GM19239 (cell line): ENCODE measurements around the gene EPX.
A peak's percentile ranks its signal among the peaks of the same experiment; 100 is the strongest.
"Not testable (repeated sequence)": the region's sequence is repeated elsewhere in the genome, so short reads cannot be mapped to it uniquely, and the experiment has no call there.

Experiments used
- DNase-seq: peaks from one replicate; pipeline ENCODE4 v3.0.0; 2011; ENCODE audit warnings: low spot score; ENCODE audit not compliant: insufficient read length
- FAIRE-seq: peaks from 2 replicates; lab custom pipeline; 2011; peaks lifted over from hg19 to GRCh38; lab: Jason Lieb, UNC

EPX gene, protein sequence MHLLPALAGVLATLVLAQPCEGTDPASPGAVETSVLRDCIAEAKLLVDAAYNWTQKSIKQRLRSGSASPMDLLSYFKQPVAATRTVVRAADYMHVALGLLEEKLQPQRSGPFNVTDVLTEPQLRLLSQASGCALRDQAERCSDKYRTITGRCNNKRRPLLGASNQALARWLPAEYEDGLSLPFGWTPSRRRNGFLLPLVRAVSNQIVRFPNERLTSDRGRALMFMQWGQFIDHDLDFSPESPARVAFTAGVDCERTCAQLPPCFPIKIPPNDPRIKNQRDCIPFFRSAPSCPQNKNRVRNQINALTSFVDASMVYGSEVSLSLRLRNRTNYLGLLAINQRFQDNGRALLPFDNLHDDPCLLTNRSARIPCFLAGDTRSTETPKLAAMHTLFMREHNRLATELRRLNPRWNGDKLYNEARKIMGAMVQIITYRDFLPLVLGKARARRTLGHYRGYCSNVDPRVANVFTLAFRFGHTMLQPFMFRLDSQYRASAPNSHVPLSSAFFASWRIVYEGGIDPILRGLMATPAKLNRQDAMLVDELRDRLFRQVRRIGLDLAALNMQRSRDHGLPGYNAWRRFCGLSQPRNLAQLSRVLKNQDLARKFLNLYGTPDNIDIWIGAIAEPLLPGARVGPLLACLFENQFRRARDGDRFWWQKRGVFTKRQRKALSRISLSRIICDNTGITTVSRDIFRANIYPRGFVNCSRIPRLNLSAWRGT

GRCh38 chr17:58192612-58193011, at the start of gene EPX:
Gene EPX (plus strand): TSS chr17:58192726. CDS start chr17:58192847, 121 bp downstream.
- DNase-seq (no peak), FAIRE-seq (no peak)

GRCh38 chr17:58143335-58143734, 49.2 kb upstream of the EPX start:
- FAIRE-seq, DNase-seq: not testable (repeated sequence)

DNA sequence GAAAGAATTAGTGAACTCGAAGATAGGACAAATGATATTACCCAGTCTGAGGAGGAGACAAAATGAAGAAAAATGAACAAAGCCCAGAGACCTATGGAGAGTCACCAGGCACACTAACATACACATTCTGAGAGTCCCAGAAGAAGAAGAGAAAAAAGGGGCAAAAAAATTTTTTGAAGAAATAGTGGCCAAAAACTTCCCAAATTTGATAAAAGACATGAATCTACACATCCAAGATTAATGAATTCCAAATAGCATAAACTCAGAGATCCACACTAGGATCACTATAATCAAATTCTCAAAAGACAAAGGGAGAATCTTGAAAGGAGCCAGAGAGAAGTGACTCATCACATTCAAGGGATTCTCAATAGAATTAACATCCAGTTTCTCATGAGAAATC, 47.7 kb upstream of the EPX start:
- DNase-seq (no peak), FAIRE-seq (no peak)

DNA sequence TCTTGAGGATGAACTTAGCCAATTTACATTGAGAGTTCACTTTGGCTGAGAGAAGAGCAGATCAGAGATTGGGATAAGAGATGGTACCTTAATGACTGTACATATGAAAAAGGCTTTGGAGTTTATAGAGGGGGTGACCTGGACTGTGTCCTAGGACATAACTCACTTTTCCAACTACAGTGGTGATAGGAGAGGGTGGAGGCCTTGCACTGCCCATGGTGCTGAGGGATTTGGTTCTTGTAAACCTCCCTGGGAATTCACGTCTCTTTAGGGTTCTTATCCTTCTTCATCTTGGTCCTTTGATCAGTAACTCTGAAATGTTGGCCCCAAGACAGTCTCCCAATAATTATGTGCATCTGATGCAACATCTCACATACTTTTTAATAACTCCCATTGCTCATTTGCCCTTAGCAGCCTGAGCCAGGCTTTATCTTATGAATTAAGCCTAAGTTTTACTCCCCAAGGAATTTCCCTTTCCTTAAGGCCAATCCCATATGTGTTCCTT, 44.5 kb upstream of the EPX start, which contains the start of gene OR4D1:
Gene OR4D1, plus strand, starts transcription at position 455 of the 505 bp plus-strand sequence. CDS start 6,770 bp downstream, outside the sequence.
- DNase-seq (no peak), FAIRE-seq (no peak)

- DNase-seq (no peak), FAIRE-seq (no peak)
Measured at GRCh38 chr17:58148609-58149008, 43.9 kb upstream of the EPX start.

DNA sequence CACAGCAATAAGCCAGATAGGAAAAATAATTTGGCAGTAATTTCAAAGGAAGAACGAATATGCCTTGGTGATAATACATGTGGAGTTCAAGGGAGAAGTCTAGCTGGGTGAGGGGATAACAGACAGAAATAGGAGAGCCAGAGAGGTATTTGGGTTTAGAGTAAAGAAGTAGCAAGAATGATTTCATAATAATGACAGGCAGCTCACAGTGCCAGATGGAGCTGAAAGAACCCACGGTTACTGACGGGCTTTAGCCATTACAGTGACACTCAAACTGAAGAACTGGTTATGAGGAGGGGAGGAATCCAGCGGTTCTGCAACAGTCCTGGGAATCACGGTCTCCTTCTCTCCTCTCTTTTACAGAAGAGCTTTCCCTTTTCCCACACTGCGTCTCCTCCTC, 42.1 kb upstream of the EPX start:
- DNase-seq (no peak), FAIRE-seq (no peak)

- no peak for FAIRE-seq
- no peak for DNase-seq
Measured at GRCh38 chr17:58153046-58153445, 39.5 kb upstream of the EPX start.

DNA sequence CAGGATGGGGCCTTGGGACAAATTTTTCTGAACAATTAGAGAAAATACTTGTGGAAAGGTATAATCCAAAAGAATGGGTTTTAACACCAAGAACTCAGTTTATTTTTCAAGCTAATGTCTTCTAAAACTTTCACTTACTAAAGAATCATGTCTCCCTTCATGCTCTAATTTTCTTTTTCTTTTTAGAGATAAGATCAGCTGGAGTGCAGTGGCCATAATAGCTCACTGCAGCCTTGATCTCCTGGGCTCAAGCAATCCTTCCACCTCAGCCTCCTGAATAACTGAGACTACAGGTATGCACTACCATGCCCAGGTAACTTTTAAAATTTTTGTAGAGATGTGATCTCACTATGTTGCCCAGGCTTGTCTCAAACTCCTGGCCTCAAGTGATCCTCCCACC, 38.9 kb upstream of the EPX start:
- DNase-seq (no peak), FAIRE-seq (no peak)

- FAIRE-seq (no peak), DNase-seq (no peak)
Measured at GRCh38 chr17:58156839-58157803, 35.4 kb upstream of the EPX start.

GRCh38 chr17:58158181-58158580, 34.3 kb upstream of the EPX start:
- DNase-seq, result no peak
- FAIRE-seq, result no peak

DNA sequence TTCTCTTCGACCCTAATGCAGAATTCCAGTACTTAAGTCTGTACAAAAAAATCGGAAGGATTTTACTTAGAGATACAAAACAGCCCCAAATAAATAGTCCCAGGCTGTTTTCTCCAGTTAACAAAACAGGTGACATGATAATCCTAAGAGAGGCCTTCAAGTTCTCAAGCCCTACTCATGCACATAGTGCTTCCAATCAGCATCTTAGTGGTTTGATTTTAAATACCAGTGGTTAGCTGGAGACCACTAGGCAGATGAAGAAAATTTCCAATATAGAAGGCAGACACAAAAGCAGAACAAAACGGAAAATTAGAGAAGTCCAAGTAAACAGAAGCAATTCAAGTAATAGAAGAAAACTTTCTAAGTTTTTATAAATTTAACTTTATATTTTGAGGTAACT, 31.0 kb upstream of the EPX start:
- FAIRE-seq (no peak), DNase-seq (no peak)

- FAIRE-seq (no peak), DNase-seq (no peak)
Measured at GRCh38 chr17:58165981-58166380, 26.5 kb upstream of the EPX start.

DNA sequence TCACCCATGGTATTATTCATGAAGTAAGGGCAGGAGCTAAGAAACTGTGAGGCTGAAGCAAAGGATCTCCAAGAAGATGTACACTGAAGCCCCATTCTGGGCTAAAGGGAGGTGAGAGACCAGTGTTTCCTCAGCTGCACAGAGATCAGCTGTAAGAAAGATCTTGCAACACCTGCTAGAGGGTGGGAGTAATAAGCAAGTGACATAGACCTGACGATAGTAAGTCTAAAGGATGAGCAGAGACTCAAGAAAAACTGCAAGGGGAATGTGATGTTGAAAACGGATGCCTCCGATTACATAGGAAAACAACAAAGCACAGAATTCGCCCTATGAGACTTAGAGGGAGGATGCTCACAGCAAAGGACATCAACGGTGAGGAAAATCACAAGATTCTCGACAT, 25.8 kb upstream of the EPX start, which contains the start of gene OR4D2:
Gene OR4D2, plus strand, starts transcription at position 301 of the 400 bp plus-strand sequence. CDS start 2,674 bp downstream, outside the sequence.
- FAIRE-seq, result no peak
- DNase-seq, result no peak

DNA sequence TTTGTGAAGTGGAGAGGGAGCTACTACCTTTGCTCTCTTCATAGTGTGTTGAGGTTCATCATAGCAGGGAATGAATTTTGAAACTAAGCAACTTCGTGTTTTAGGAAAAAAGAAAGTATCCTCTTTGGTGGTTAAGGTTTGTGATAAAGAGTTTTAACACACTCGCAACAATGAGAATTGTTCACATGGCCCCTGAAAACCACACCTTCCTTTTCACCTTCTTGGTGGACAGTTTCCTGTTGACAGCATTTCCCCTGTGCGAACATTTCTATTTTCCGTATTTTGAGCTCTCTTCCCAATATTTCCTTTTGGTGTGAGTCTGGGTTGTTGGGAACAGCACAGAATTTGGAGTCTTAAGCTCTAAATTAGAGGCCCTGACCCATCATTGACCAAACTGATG, 21.9 kb upstream of the EPX start:
- DNase-seq, result no peak
- FAIRE-seq, result peak; percentile 4

DNA sequence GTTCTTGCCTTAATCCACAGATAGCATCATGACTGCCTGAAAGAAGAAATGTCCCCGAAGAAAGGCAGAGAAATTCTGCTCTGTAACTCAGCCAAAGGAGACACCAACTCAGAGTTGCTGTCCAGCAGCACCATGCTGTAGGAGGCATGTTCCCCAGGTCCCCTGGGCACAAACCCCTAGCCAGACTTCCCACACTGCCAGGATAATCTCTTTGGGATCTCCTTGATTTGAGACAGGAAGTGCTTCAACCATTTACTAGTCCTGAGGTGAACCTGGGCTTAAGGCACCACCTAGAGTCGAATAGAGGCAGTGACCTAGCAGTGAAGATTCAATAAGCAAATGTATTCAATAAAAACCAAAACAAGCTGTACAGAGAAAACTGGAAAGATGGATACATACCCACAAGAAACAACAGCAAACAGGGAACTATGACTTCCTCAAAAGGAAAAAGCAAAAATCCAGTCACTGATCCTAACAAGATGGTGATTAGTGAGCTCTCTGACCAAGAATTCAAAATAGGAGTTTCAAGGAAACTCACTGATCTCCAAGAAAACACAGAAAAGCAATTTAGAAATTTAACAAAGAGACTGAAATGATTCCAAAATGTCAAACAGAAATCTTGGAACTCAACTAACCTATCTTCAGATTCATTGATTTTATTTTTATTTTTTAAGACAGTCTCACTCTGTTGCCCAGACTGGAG, 20.0 kb upstream of the EPX start:
- FAIRE-seq, result peak; percentile 55
- no peak for DNase-seq

DNA sequence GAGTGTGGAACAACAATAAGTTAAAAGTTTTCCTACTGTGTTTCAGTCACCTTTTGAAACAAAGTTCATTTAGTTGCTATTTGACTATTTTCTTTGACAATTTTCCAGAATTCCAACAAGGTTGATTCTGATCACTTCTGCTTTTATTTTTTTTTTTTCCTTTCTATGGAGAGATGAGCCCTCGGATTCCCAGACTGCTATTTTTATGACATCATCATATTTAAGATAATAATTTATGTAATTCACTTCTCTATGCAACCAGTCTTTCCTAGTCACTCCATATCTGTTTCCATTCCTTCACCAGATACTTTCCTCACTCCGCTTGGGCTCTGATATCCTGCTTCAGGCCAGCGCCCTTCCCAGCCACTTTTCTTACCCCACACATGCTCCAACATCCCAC, 17.7 kb upstream of the EPX start:
- no peak for FAIRE-seq
- no peak for DNase-seq

DNA sequence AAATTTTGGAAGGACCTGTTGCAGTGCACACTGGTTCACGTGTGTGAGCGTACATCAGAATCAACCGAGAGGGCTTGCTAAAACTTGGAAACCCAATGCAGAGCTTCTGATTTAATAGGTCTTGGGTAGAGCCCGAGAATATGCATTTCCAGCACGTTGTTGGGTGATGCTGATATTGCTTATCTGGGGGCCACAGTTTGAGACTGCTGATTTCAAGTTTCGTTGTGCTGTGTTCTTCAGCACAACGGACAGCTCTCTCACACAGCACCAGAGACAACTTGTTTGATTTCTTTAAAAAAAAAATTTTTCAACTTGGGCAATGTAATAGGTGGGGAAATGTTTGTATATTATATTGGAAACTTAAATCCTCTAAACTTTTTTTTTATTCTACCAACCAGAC, 16.3 kb upstream of the EPX start:
- no peak for DNase-seq

DNA sequence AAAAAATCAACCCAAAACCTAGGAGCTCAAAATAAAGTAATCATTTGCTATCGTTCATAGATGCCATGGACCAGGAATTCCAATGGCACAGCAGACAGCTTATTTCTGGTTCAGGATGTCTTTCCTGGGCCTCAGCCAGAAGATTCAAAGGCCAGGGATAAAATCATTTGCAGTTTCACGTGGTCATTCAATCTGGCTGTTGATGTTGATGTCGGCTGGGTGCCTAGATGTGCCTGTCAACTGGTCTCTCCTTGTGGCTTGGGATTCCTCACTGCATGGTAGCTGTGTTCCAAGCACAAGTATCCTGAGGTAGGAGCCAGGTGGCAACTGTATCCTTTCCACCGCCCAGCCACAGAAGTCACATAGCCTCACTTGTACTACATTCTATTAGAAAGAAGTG, 10.7 kb upstream of the EPX start:
- no peak for FAIRE-seq
- DNase-seq, result no peak

More for the DNA sequence above, 16.3 kb upstream of the EPX start:
- FAIRE-seq, result no peak

- DNase-seq (no peak), FAIRE-seq (no peak)
Measured at GRCh38 chr17:58183514-58183913, 9.0 kb upstream of the EPX start.
